IMR-90 (cell line): Measurements from ENCODE around the gene LHX1. TPM values are rescaled to one million over a fixed set of nuclear protein-coding genes. Genes with fewer than 3 reads are reported as not detected.

Experiments used
- ATAC-seq: fragments of 200-7000 bp; cut with Tn5 transposase; 2 replicates; pipeline ENCODE4 v1.9.1; 2020; ENCODE audit warnings: low read depth, mild to moderate bottlenecking, moderate library complexity
- BruUV-seq: library from RNA; stranded (reverse); fragments of 400-500 nt; replicated peaks from 2 replicates; lab custom pipeline; 2021; lab: Mats Ljungman, UMichigan
- CTCF ChIA-PET: fragments of 300-600 bp; formaldehyde crosslinking; extraction: SDS; loops from one replicate; lab custom pipeline; 2021; ENCODE audit warnings: antibody characterized with exemption; lab: Yijun Ruan, JAX
- POLR2A ChIA-PET: fragments of 300-600 bp; sonication (Branson Sonifier 250); formaldehyde crosslinking; loops from one replicate; lab custom pipeline; 2022; ENCODE audit warnings: antibody characterized with exemption; ENCODE audit not compliant: unreplicated experiment; lab: Charles Lee
- DNase-seq: peaks from one replicate; pipeline ENCODE4 v3.0.0; 2013
- H2AFZ ChIP-seq: replicated peaks from 2 replicates; pipeline ENCODE3; 2013; ENCODE audit warnings: low read length, mild to moderate bottlenecking; ENCODE audit not compliant: poor library complexity
- H2AK5ac ChIP-seq: 2 replicates; pipeline ENCODE4 v1.6.1; 2013; ENCODE audit warnings: low read depth, low read length, inconsistent platforms
- H2AK9ac ChIP-seq: replicated peaks from 2 replicates; pipeline ENCODE3; 2013; ENCODE audit warnings: mild to moderate bottlenecking, low read depth, low read length, moderate library complexity; ENCODE audit not compliant: poor library complexity
- H2BK120ac ChIP-seq: 2 replicates; pipeline ENCODE4 v1.6.1; 2013; ENCODE audit warnings: low read depth, low read length, inconsistent platforms
- H2BK15ac ChIP-seq: 3 replicates; pipeline ENCODE4 v1.6.1; 2013; ENCODE audit warnings: low read depth, low read length, inconsistent platforms
- H2BK20ac ChIP-seq: 2 replicates; pipeline ENCODE4 v1.6.1; 2013; ENCODE audit warnings: low read depth, mild to moderate bottlenecking, inconsistent platforms, low read length, moderate library complexity
- H2BK5ac ChIP-seq: 2 replicates; pipeline ENCODE4 v1.6.1; 2013; ENCODE audit warnings: mild to moderate bottlenecking, low read depth, low read length, inconsistent platforms; ENCODE audit not compliant: poor library complexity, severe bottlenecking
- H3K14ac ChIP-seq: replicated peaks from 2 replicates; pipeline ENCODE4 v1.6.1; 2013; ENCODE audit warnings: low read depth, low read length, inconsistent platforms
- H3K18ac ChIP-seq: 2 replicates; pipeline ENCODE4 v1.6.1; 2013; ENCODE audit warnings: low read depth, low read length, control low read depth
- H3K23ac ChIP-seq: 2 replicates; pipeline ENCODE4 v1.6.1; 2013; ENCODE audit warnings: low read depth, low read length, inconsistent platforms
- H3K27ac ChIP-seq: 2 replicates; pipeline ENCODE4 v1.5.1; 2013; ENCODE audit warnings: mild to moderate bottlenecking, control low read depth, low read length; ENCODE audit not compliant: insufficient read depth
- H3K27me3 ChIP-seq: 2 replicates; pipeline ENCODE4 v1.6.1; 2013; ENCODE audit warnings: low read length; ENCODE audit not compliant: control insufficient read depth, insufficient read depth
- H3K36me3 ChIP-seq: 2 replicates; pipeline ENCODE4 v1.6.1; 2013; ENCODE audit warnings: low read length, mixed read lengths; ENCODE audit not compliant: control insufficient read depth, insufficient read depth
- H3K4ac ChIP-seq: 2 replicates; pipeline ENCODE4 v1.6.1; 2013; ENCODE audit warnings: low read depth, low read length, inconsistent platforms
- H3K4me1 ChIP-seq: 2 replicates; pipeline ENCODE4 v1.6.1; 2013; ENCODE audit warnings: low read length, mixed read lengths; ENCODE audit not compliant: control insufficient read depth, insufficient read depth
- H3K4me2 ChIP-seq: 2 replicates; pipeline ENCODE4 v1.6.1; 2013; ENCODE audit warnings: low read depth, mild to moderate bottlenecking, control low read depth, low read length, moderate library complexity
- H3K4me3 ChIP-seq: 2 replicates; pipeline ENCODE4 v1.5.1; 2013; ENCODE audit warnings: low read depth, mild to moderate bottlenecking, control low read depth, low read length, moderate library complexity; ENCODE audit not compliant: insufficient read depth
- H3K56ac ChIP-seq: 2 replicates; pipeline ENCODE4 v1.6.1; 2013; ENCODE audit warnings: low read length, inconsistent platforms; ENCODE audit not compliant: insufficient read depth; ENCODE audit errors: extremely low read depth
- H3K79me1 ChIP-seq, 2 experiments: 2 replicates each; pipeline ENCODE4 v1.6.1; 2013; ENCODE audit warnings: low read length in 2 of 2, inconsistent platforms in 1 of 2, low read depth in 1 of 2
- H3K9ac ChIP-seq: 2 replicates; pipeline ENCODE4 v1.6.1; 2013; ENCODE audit warnings: low read depth, low read length, control low read depth
- H3K9me1 ChIP-seq: 2 replicates; pipeline ENCODE4 v1.6.1; 2013; ENCODE audit warnings: low read length, inconsistent platforms; ENCODE audit not compliant: insufficient read depth
- H3K9me3 ChIP-seq: 2 replicates; pipeline ENCODE4 v1.6.1; 2013; ENCODE audit warnings: low read length; ENCODE audit not compliant: control insufficient read depth, insufficient read depth
- H4K20me1 ChIP-seq: 2 replicates; pipeline ENCODE4 v1.6.1; 2013; ENCODE audit warnings: low read length, inconsistent platforms; ENCODE audit not compliant: insufficient read depth
- H4K5ac ChIP-seq: 2 replicates; pipeline ENCODE4 v1.6.1; 2013; ENCODE audit warnings: mild to moderate bottlenecking, low read depth, low read length, control low read depth
- H4K8ac ChIP-seq, 2 experiments: 2 replicates each; pipeline ENCODE4 v1.6.1; 2013; ENCODE audit warnings: low read depth in 2 of 2, low read length in 2 of 2, control low read depth in 1 of 2, inconsistent platforms in 1 of 2
- H4K91ac ChIP-seq: 2 replicates; pipeline ENCODE4 v1.6.1; 2013; ENCODE audit warnings: low read depth, low read length, inconsistent platforms; ENCODE audit not compliant: insufficient read depth
- BHLHE40 ChIP-seq: fragments of 150-350 bp; IDR thresholded peaks from 2 replicates; pipeline ENCODE4 v1.6.1; 2016; ENCODE audit warnings: mild to moderate bottlenecking, low read depth, low read length
- CEBPB ChIP-seq: IDR thresholded peaks from 2 replicates; pipeline ENCODE4 v1.6.1; 2012; ENCODE audit warnings: low read depth, low read length, improper control_type of control experiment
- CHD1 ChIP-seq: IDR thresholded peaks from 2 replicates; pipeline ENCODE4 v1.6.1; 2012; ENCODE audit warnings: low read depth, low read length, improper control_type of control experiment
- FOS ChIP-seq: fragments of 150-350 bp; IDR thresholded peaks from 2 replicates; pipeline ENCODE4 v1.6.1; 2016; ENCODE audit warnings: low read depth, low read length
- MAZ ChIP-seq: IDR thresholded peaks from 2 replicates; pipeline ENCODE4 v1.6.1; 2012; ENCODE audit warnings: low read depth, mild to moderate bottlenecking, low read length, improper control_type of control experiment, moderate library complexity, borderline replicate concordance
- MXI1 ChIP-seq: IDR thresholded peaks from 2 replicates; pipeline ENCODE4 v1.6.1; 2012; ENCODE audit warnings: low read depth, mild to moderate bottlenecking, low read length, moderate library complexity, borderline replicate concordance
- NFE2L2 ChIP-seq: fragments of 150-350 bp; IDR thresholded peaks from 2 replicates; pipeline ENCODE4 v1.6.1; 2016; ENCODE audit warnings: low read depth, mild to moderate bottlenecking, low read length
- RCOR1 ChIP-seq: IDR thresholded peaks from 2 replicates; pipeline ENCODE4 v1.6.1; 2012; ENCODE audit warnings: mild to moderate bottlenecking, low read length, improper control_type of control experiment; ENCODE audit not compliant: insufficient replicate concordance
- RFX5 ChIP-seq: IDR thresholded peaks from 2 replicates; pipeline ENCODE4 v1.8.0; 2012; ENCODE audit warnings: low read depth, mild to moderate bottlenecking, low read length, moderate library complexity
- WGBS, 2 experiments: methylation state at CpG; one replicate each; pipeline versions ENCODE4 v1.1.5 to v1.1.7; 2013; ENCODE audit warnings: missing lambda C conversion rate in 2 of 2; ENCODE audit not compliant: insufficient read length in 1 of 2; ENCODE audit errors: extremely low coverage in 2 of 2; 5-methylcytosine and 5-hydroxymethylcytosine counted together
- dilution Hi-C: fragments of 300-500 bp; cut with HindIII; formaldehyde crosslinking; loops from one replicate; pipeline ENCODE4 v1.14.3; 2018; ENCODE audit warnings: low sequenced_read_pairs; ENCODE audit not compliant: unreplicated experiment
- in situ Hi-C: fragments of 300-500 bp; cut with MboI; formaldehyde crosslinking; loops from 3 replicates; pipeline ENCODE4 v1.14.3; 2019; ENCODE audit warnings: low sequenced_read_pairs, inconsistent platforms, mixed read lengths
- intact Hi-C: fragments of 100-400 bp; cut with micrococcal nuclease; formaldehyde crosslinking; loops from 2 replicates; pipeline ENCODE4 v1.10.0; 2022
- polyA plus RNA-seq, 3 experiments: library from polyadenylated mRNA; depleted of rRNA; stranded (reverse); fragments of >200 nt; gene quantifications; 2 replicates each; pipeline ENCODE4 v1.2.3, GENCODE V29; 2012; ENCODE audit warnings: low replicate concordance in 1 of 3
- total RNA-seq: library from RNA; depleted of rRNA; stranded (reverse); fragments of >200 nt; gene quantifications from 2 replicates; pipeline ENCODE4 v1.2.3, GENCODE V29; 2012
- TF ChIP-seq, protein P1 (sequence below): fragments of 150-350 bp; IDR thresholded peaks from 2 replicates; pipeline ENCODE4 v1.6.1; 2016; ENCODE audit warnings: low read depth, mild to moderate bottlenecking, low read length, moderate library complexity, borderline replicate concordance
- TF ChIP-seq, protein P2 (sequence below): fragments of 150-350 bp; IDR thresholded peaks from 2 replicates; pipeline ENCODE4 v1.6.1; 2017; ENCODE audit warnings: mild to moderate bottlenecking, antibody characterized with exemption, low read length, low read depth

LHX1 gene
- total and polyA plus RNA-seq, 2 of the 4 experiments (the other 2 are of a cell fraction), result not detected

DNA sequence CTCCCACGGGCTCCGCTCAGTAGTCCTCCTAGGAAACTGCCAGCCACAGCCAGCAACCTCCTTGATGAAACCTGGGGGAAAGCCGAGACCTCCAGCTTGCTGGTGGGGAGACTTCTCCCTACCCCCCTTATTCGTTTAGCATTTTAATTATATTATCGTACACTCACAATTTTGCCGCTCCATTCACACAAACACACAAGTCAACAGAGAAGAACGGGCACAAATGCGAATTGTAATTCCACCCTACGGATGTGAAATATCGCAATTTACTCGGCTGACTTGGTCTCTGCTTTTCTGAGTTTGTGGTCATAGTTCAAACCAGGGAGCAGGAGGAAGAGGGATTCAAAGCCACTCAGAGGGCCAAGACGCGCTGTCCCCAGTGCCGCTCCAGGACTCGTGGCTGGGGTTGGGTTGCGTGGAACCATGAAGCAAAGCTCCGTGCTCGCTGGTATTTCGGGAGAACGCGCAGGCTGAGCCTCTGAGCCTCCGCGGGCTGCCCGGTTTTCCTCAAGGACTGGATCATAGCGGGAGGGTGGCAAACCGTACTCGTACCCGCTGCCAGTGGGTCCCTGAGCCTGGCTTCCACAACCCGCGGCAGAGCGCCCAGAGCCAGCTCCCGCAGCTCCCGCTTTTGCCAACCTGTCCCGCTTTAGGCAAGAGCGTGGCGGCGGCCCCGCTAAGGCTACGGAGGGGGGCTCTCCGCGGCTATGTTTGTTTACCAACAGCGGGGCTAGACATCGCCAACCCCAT lies 2.0 kb downstream of the LHX1 start (continued):
- TF ChIP-seq FOS, result no peak

DNA sequence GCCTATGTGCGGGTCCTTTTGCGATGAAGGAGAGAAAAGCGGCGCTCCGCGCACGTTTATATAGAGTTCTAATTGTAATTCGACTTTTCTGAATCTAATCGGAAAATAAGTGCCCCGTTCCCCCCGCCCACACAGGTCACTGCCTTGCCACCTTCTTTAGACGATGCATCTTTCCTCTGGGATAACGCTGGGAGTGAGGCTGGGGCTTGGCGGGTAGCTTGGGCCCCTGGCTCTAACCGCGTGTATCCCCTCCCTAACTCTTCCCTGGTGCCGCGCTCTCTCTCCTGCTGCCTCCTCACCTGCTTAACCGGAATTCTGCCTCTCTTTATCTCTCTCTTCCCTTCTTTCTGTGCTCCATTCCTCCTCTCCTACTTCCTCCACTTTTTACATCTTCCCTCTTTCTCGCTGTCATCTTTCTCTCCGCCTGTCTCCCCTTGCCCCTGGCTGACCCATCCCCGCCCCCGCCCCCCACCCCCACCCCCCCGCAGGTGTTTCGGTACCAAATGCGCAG lies 2.6 kb downstream of the LHX1 start:
- no peak overlapping the region for H2BK5ac ChIP-seq
- no peak overlapping the region for H3K56ac ChIP-seq
- no peak overlapping the region for H3K4ac ChIP-seq
- no peak overlapping the region for H3K4me2 ChIP-seq
- no peak overlapping the region for H3K14ac ChIP-seq
- H3K79me1 ChIP-seq, result no peaks in the 10 kb centered on the region
- H2AK9ac ChIP-seq, result no peak overlapping the region
- H4K5ac ChIP-seq, result no peak overlapping the region
- in situ Hi-C loops (no loop called here), dilution Hi-C loops (no loop called here), intact Hi-C loops (loop anchor here (10.0 kb wide), 2 partner anchors 85 to 305 kb away; no protein-coding TSS in a partner anchor)
- no peak overlapping the region for H3K9ac ChIP-seq
- H2BK20ac ChIP-seq, result no peak overlapping the region
- DNase-seq, result no peak
- peaks cover 96% of the 10 kb centered on the region for H3K27me3 ChIP-seq
- no peak overlapping the region for H2AFZ ChIP-seq
- no peak overlapping the region for H2AK5ac ChIP-seq
- H3K23ac ChIP-seq, result no peak overlapping the region
- no peak overlapping the region for H4K91ac ChIP-seq
- CTCF ChIA-PET, result interaction anchor here (0.6 kb wide), 1 partner anchor 9 kb away, joined by 4 read pairs; no protein-coding TSS in a partner anchor
- POLR2A ChIA-PET, result no interaction called here
- WGBS, 2 experiments, result no CpG with 5 or more reads among the region's 26 CpGs
- H3K4me3 ChIP-seq, result no peak overlapping the region
- BruUV-seq, result no TSS peak
- H4K20me1 ChIP-seq, result peaks cover 30% of the 10 kb centered on the region
- no peak for ATAC-seq
- no peak overlapping the region for H4K8ac ChIP-seq
- H3K9me3 ChIP-seq, result peaks cover 19% of the 10 kb centered on the region
- H2BK120ac ChIP-seq, result no peak overlapping the region
- 0 out of 2 replicates have a peak, but pooled peaks cover 3% of the 10 kb centered on the region for H3K9me1 ChIP-seq
- no peak overlapping the region for H3K18ac ChIP-seq
- H3K27ac ChIP-seq, result no peak overlapping the region
- peaks cover 7% of the 10 kb centered on the region; the same call in 1 of the 2 replicates for H3K4me1 ChIP-seq
- no peaks in the 10 kb centered on the region for H3K36me3 ChIP-seq
- no peak overlapping the region for H2BK15ac ChIP-seq
- TF ChIP-seq RFX5 (no peak), BHLHE40 (no peak), CHD1 (no peak), MAZ (no peak), CEBPB (no peak), FOS (no peak), MXI1 (no peak), RCOR1 (no peak), NFE2L2 (no peak)
- TF ChIP-seq, protein P1, sequence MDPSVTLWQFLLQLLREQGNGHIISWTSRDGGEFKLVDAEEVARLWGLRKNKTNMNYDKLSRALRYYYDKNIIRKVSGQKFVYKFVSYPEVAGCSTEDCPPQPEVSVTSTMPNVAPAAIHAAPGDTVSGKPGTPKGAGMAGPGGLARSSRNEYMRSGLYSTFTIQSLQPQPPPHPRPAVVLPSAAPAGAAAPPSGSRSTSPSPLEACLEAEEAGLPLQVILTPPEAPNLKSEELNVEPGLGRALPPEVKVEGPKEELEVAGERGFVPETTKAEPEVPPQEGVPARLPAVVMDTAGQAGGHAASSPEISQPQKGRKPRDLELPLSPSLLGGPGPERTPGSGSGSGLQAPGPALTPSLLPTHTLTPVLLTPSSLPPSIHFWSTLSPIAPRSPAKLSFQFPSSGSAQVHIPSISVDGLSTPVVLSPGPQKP, result no peak
- TF ChIP-seq, protein P2, sequence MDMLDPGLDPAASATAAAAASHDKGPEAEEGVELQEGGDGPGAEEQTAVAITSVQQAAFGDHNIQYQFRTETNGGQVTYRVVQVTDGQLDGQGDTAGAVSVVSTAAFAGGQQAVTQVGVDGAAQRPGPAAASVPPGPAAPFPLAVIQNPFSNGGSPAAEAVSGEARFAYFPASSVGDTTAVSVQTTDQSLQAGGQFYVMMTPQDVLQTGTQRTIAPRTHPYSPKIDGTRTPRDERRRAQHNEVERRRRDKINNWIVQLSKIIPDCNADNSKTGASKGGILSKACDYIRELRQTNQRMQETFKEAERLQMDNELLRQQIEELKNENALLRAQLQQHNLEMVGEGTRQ, result no peak
